GM18907 (cell line): Measurements from ENCODE around the gene RGS21.
"Not testable (repeated sequence)": the region's sequence is repeated elsewhere in the genome, so short reads cannot be mapped to it uniquely, and the experiment has no call there.

Source experiments
- ATAC-seq: cut with Tn5 transposase; IDR thresholded peaks from one replicate; pipeline ENCODE4 v1.9.1; 2021; ENCODE audit warnings: mild to moderate bottlenecking, moderate library complexity; ENCODE audit not compliant: unreplicated experiment

The RGS21 gene

GRCh38 chr1:192316942-192317450 lies at the start of gene RGS21:
Gene RGS21 (plus strand): TSS chr1:192316992. CDS start chr1:192343037, 26,045 bp downstream.
- ATAC-seq: no peak

- no peak for ATAC-seq
Observed at GRCh38 chr1:192268468-192269052, 48.2 kb upstream of the RGS21 start.

- no peak for ATAC-seq
Observed at GRCh38 chr1:192270398-192270797, 46.4 kb upstream of the RGS21 start.

- ATAC-seq: no peak
Observed at GRCh38 chr1:192272732-192273131, 44.1 kb upstream of the RGS21 start.

- ATAC-seq: no peak
Observed at GRCh38 chr1:192274588-192274987, 42.2 kb upstream of the RGS21 start.

GRCh38 chr1:192277635-192278034 lies 39.2 kb upstream of the RGS21 start:
- no peak for ATAC-seq

- peak; percentile 61 for ATAC-seq
Observed at GRCh38 chr1:192284927-192285326, 31.9 kb upstream of the RGS21 start.

- ATAC-seq: no peak
Observed at GRCh38 chr1:192303029-192303428, 13.8 kb upstream of the RGS21 start.

GRCh38 chr1:192308314-192308713 lies 8.5 kb upstream of the RGS21 start:
- ATAC-seq: not testable (repeated sequence)

GRCh38 chr1:192311281-192311680 lies 5.5 kb upstream of the RGS21 start:
- ATAC-seq: no peak

GRCh38 chr1:192327997-192328396 lies 11.2 kb downstream of the RGS21 start:
- ATAC-seq: no peak

- ATAC-seq: no peak
Observed at GRCh38 chr1:192342842-192343241, 26.1 kb downstream of the RGS21 start.

- no peak for ATAC-seq
Observed at GRCh38 chr1:192343344-192343743, 26.6 kb downstream of the RGS21 start.

- no peak for ATAC-seq
Observed at GRCh38 chr1:192349314-192349713, 32.5 kb downstream of the RGS21 start.

- ATAC-seq: no peak
Observed at GRCh38 chr1:192350356-192350755, 33.6 kb downstream of the RGS21 start.

GRCh38 chr1:192351550-192351949 lies 34.8 kb downstream of the RGS21 start:
- ATAC-seq: no peak

- no peak for ATAC-seq
Observed at GRCh38 chr1:192357924-192358323, 41.1 kb downstream of the RGS21 start.

- no peak for ATAC-seq
Observed at GRCh38 chr1:192358402-192358801, 41.6 kb downstream of the RGS21 start.

- ATAC-seq: no peak
Observed at GRCh38 chr1:192358822-192359221, 42.0 kb downstream of the RGS21 start.

- ATAC-seq: no peak
Observed at GRCh38 chr1:192363177-192363576, 46.4 kb downstream of the RGS21 start.

GRCh38 chr1:192367436-192367835 lies 50.6 kb downstream of the RGS21 start:
- no peak for ATAC-seq

- ATAC-seq: no peak
Observed at GRCh38 chr1:192375306-192375705, 58.5 kb downstream of the RGS21 start.

GRCh38 chr1:192376374-192376773 lies 59.6 kb downstream of the RGS21 start:
- ATAC-seq: no peak
